Endothelial cell of umbilical vein (primary cell): ENCODE results near the gene SELENOO. TPM values are rescaled to one million over a fixed set of nuclear protein-coding genes. Genes with fewer than 3 reads are reported as not detected.

Experiments used
- BruUV-seq: library from RNA; stranded (reverse); fragments of 400-500 nt; replicated peaks from 2 replicates; lab custom pipeline; 2021; lab: Mats Ljungman, UMichigan
- CTCF ChIA-PET: fragments of 300-600, 350-600 bp; sonication (Branson Sonifier 250); formaldehyde crosslinking; loops from one replicate; lab custom pipeline; 2021; ENCODE audit warnings: antibody characterized with exemption, inconsistent platforms; lab: Charles Lee
- POLR2A ChIA-PET: fragments of 300-600, 350-600 bp; sonication (Branson Sonifier 250); formaldehyde crosslinking; loops from one replicate; lab custom pipeline; 2021; ENCODE audit warnings: antibody characterized with exemption, inconsistent platforms; lab: Charles Lee
- DNase-seq: peaks from one replicate; pipeline ENCODE4 v3.0.0-alpha.2; 2011; ENCODE audit warnings: low read depth, low spot score
- FAIRE-seq: peaks from 2 replicates; lab custom pipeline; 2011; peaks lifted over from hg19 to GRCh38; lab: Jason Lieb, UNC
- H2AFZ ChIP-seq: 2 replicates; pipeline ENCODE4 v1.6.0; 2012; ENCODE audit warnings: low read depth, low read length, control low read depth, inconsistent platforms
- H3K27ac ChIP-seq: 2 replicates; pipeline ENCODE4 v1.5.1; 2011; ENCODE audit warnings: low read depth, mild to moderate bottlenecking, control low read depth, low read length, moderate library complexity; ENCODE audit not compliant: insufficient read depth
- H3K27me3 ChIP-seq, 2 experiments: 2 replicates each; pipeline versions ENCODE4 v1.6.0 to v1.6.1; 2011; ENCODE audit warnings: low read length in 2 of 2, mixed read lengths in 1 of 2; ENCODE audit not compliant: control insufficient read depth in 2 of 2, insufficient read depth in 2 of 2
- H3K36me3 ChIP-seq, 2 experiments: 2 replicates in 1 of 2; 3 replicates in 1 of 2; pipeline ENCODE4 v1.5.1; 2011; ENCODE audit warnings: low read length in 2 of 2, mild to moderate bottlenecking in 1 of 2, moderate library complexity in 1 of 2; ENCODE audit not compliant: control insufficient read depth in 2 of 2, insufficient read depth in 2 of 2; ENCODE audit errors: extremely low read depth in 1 of 2
- H3K4me1 ChIP-seq: 3 replicates; pipeline ENCODE4 v1.5.1; 2011; ENCODE audit warnings: mild to moderate bottlenecking, low read length; ENCODE audit not compliant: control insufficient read depth, insufficient read depth; ENCODE audit errors: extremely low read depth
- H3K4me2 ChIP-seq: 2 replicates; pipeline ENCODE4 v1.6.1; 2011; ENCODE audit warnings: low read length, control low read depth, mixed read lengths; ENCODE audit not compliant: insufficient read depth
- H3K4me3 ChIP-seq, 3 experiments: fragments of 200-600 bp in 1 of 3; sonication (generic), shearing (Covaris generic) in 1 of 3; replicated peaks in 1 of 3; 2 replicates each; pipeline ENCODE4 v1.5.1; 2011 to 2016; ENCODE audit warnings: control low read depth in 3 of 3, low read length in 3 of 3, mild to moderate bottlenecking in 2 of 3, inconsistent platforms in 1 of 3, low read depth in 1 of 3, moderate library complexity in 1 of 3; ENCODE audit not compliant: insufficient read depth in 1 of 3
- H3K79me2 ChIP-seq: 2 replicates; pipeline ENCODE4 v1.6.0; 2012; ENCODE audit warnings: low read length, inconsistent platforms; ENCODE audit not compliant: control insufficient read depth, insufficient read depth
- H3K9ac ChIP-seq: replicated peaks from 2 replicates; pipeline ENCODE3; 2011; ENCODE audit warnings: low read length, control low read depth; ENCODE audit not compliant: insufficient read depth; ENCODE audit errors: extremely low read depth
- H3K9me1 ChIP-seq: replicated peaks from 3 replicates; pipeline ENCODE4 v1.6.0; 2011; ENCODE audit warnings: mild to moderate bottlenecking, low read length; ENCODE audit not compliant: control insufficient read depth, insufficient read depth; ENCODE audit errors: extremely low read depth
- H3K9me3 ChIP-seq: replicated peaks from 2 replicates; pipeline ENCODE4 v1.5.1; 2012; ENCODE audit warnings: low read length, inconsistent platforms; ENCODE audit not compliant: control insufficient read depth, insufficient read depth
- H4K20me1 ChIP-seq: replicated peaks from 2 replicates; pipeline ENCODE3; 2011; ENCODE audit warnings: mild to moderate bottlenecking, low read length; ENCODE audit not compliant: control insufficient read depth, insufficient read depth; ENCODE audit errors: extremely low read depth
- CTCF ChIP-seq, 2 donors: IDR thresholded peaks; 1 replicate in 1 of 2; 2 replicates in 1 of 2; pipeline ENCODE4 v1.5.1; 2011; ENCODE audit warnings: low read length in 2 of 2, mild to moderate bottlenecking in 2 of 2, moderate library complexity in 2 of 2, control low read depth in 1 of 2, inconsistent platforms in 1 of 2, low read depth in 1 of 2; ENCODE audit not compliant: insufficient read depth in 1 of 2; ENCODE audit errors: extremely low read depth in 1 of 2
- EZH2 ChIP-seq: IDR thresholded peaks from 2 replicates; pipeline ENCODE4 v1.6.1; 2012; ENCODE audit warnings: borderline replicate concordance, low read depth, mild to moderate bottlenecking, moderate library complexity, low read length, inconsistent platforms; ENCODE audit not compliant: severe bottlenecking
- FOS ChIP-seq: IDR thresholded peaks from 2 replicates; pipeline ENCODE4 v1.6.1; 2011; ENCODE audit warnings: mild to moderate bottlenecking, low read length, moderate library complexity, borderline replicate concordance; ENCODE audit not compliant: insufficient read depth
- GATA2 ChIP-seq: IDR thresholded peaks from 2 replicates; pipeline ENCODE4 v1.7.0; 2011; ENCODE audit warnings: low read depth, mild to moderate bottlenecking, moderate library complexity, mixed read lengths, low read length; ENCODE audit not compliant: insufficient read length, insufficient read depth
- JUN ChIP-seq: IDR thresholded peaks from 2 replicates; pipeline ENCODE4 v1.6.1; 2011; ENCODE audit warnings: borderline replicate concordance, low read depth; ENCODE audit not compliant: insufficient read length, insufficient read depth
- MAX ChIP-seq: IDR thresholded peaks from 2 replicates; pipeline ENCODE4 v1.6.1; 2011; ENCODE audit not compliant: insufficient read depth, insufficient read length
- MYC ChIP-seq: IDR thresholded peaks from one replicate; pipeline ENCODE4 v1.6.1; 2011; ENCODE audit warnings: mild to moderate bottlenecking, low read depth, low read length
- POLR2A ChIP-seq: IDR thresholded peaks from 2 replicates; pipeline ENCODE4 v1.6.1; 2012; ENCODE audit warnings: low read depth, mild to moderate bottlenecking, control low read depth, low read length
- POLR2AphosphoS5 ChIP-seq: IDR thresholded peaks from 2 replicates; pipeline ENCODE4 v1.6.1; 2012; ENCODE audit warnings: low read depth, mild to moderate bottlenecking, control low read depth, low read length, moderate library complexity; ENCODE audit not compliant: insufficient read depth
- dilution Hi-C: fragments of 300-500 bp; cut with MboI; formaldehyde crosslinking; loops from one replicate; pipeline ENCODE4 v1.15.0; 2019; ENCODE audit warnings: low sequenced_read_pairs; ENCODE audit not compliant: extremely low pct_ligation_motif_present
- intact Hi-C: fragments of 100-400 bp; cut with micrococcal nuclease; formaldehyde crosslinking; loops from one replicate; pipeline ENCODE4 v1.10.0; 2022
- polyA plus RNA-seq, 4 experiments: library from polyadenylated mRNA; depleted of rRNA in 3 of 4; stranded (reverse) in 3 of 4; unstranded in 1 of 4; fragments of >200 nt; gene quantifications; 2 replicates each; pipeline versions ENCODE4 v1.2.1 to v1.2.3, GENCODE V29; 2011 to 2012; ENCODE audit warnings: missing spikeins in 1 of 4
- total RNA-seq: library from RNA; stranded (reverse); gene quantifications from 2 replicates; pipeline ENCODE4 v1.2.3, GENCODE V29; 2021

The SELENOO gene
- total and polyA plus RNA-seq, 2 donors (not counting 3 experiments of a cell fraction or from before 2014, with no cell fraction given) = 24.1 to 37.5 TPM

- H3K36me3 ChIP-seq = peaks cover 0 to 23% of the 10 kb centered on the region in 2 experiments
- intact Hi-C loops (no loop called here), dilution Hi-C loops (no loop called here)
- no peak overlapping the region for H3K27ac ChIP-seq
- H3K4me3 ChIP-seq = no peak overlapping the region
- H3K27me3 ChIP-seq = no peaks in the 10 kb centered on the region
- H3K9me1 ChIP-seq = no peaks in the 10 kb centered on the region
- H3K4me1 ChIP-seq = no peaks in the 10 kb centered on the region
- DNase-seq = no peak
- no peak for TF ChIP-seq GATA2
- TF ChIP-seq CTCF (IDR thresholded peaks at IDR 0.05; ENCODE audit: extremely low read depth in 1 of 2, insufficient read depth in 1 of 2, low read depth in 1 of 2, low read length in 2 of 2) = no peak
- TF ChIP-seq POLR2A = no peak
- no peak for TF ChIP-seq POLR2AphosphoS5
- TF ChIP-seq MYC = no peak
- no peak for TF ChIP-seq JUN
- no peak for TF ChIP-seq FOS
- TF ChIP-seq MAX = no peak
- no peak for TF ChIP-seq EZH2
- no peak for FAIRE-seq
- BruUV-seq = no TSS peak
- POLR2A ChIA-PET = no interaction called here
- no peak overlapping the region for H3K4me2 ChIP-seq
- H3K9ac ChIP-seq = no peak overlapping the region
- CTCF ChIA-PET = no interaction called here
- no peaks in the 10 kb centered on the region for H3K9me3 ChIP-seq
- no peaks in the 10 kb centered on the region for H4K20me1 ChIP-seq
- H2AFZ ChIP-seq = no peak overlapping the region
- peaks cover 6% of the 10 kb centered on the region for H3K79me2 ChIP-seq
These were observed 28.6 kb downstream of the SELENOO start for GRCh38 chr22:50229370-50229769.
